GM21423 (cell line): ENCODE measurements around the gene MYO3B.
"Not testable (repeated sequence)": the region's sequence is repeated elsewhere in the genome, so short reads cannot be mapped to it uniquely, and the experiment has no call there.

Experiments
- ATAC-seq: cut with Tn5 transposase; IDR thresholded peaks from one replicate; pipeline ENCODE4 v1.9.1; 2021; ENCODE audit warnings: mild to moderate bottlenecking, moderate library complexity; ENCODE audit not compliant: unreplicated experiment

MYO3B gene

GRCh38 chr2:170587922-170588321 lies 410.0 kb downstream of the MYO3B start:
- no peak for ATAC-seq

- ATAC-seq = no peak
Observed at GRCh38 chr2:170588729-170589128, 410.8 kb downstream of the MYO3B start.

DNA sequence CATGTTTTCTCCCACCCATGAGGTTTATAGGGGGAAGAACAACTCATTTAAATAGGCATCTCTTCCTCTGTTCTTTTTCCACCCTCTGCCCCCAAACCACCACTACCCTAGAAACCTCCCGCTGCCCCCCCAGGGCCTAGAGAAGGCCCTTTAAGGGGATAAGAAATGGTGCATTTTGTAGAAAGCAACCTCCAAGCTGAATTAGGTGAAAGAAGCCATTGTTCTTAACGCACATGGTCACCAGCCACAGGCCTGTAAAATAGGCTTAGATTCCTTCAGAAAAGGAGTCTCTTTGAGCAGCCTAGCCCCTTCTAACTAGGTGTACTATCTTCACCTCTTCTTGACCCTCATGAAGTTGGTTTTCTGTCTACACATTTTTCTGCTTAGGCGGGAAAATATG lies 418.6 kb downstream of the MYO3B start:
- ATAC-seq = no peak

DNA sequence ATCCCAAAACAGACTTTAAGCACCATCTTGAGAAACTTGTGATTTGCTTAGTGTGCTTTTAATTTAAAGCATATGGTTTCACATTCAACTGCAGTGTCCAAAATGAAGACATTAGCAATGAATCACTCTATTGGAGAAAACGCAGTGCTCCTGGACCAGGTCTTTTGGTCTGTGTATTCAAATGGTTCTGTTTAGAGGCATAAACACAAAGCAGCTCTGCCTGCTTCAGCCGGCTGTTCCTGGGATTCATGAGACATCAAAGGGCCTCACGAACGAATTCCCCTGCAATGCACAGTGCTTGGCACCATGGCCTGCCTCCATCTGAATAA lies 420.1 kb downstream of the MYO3B start:
- ATAC-seq = no peak

GRCh38 chr2:170601489-170601888 lies 423.5 kb downstream of the MYO3B start:
- ATAC-seq = no peak

DNA sequence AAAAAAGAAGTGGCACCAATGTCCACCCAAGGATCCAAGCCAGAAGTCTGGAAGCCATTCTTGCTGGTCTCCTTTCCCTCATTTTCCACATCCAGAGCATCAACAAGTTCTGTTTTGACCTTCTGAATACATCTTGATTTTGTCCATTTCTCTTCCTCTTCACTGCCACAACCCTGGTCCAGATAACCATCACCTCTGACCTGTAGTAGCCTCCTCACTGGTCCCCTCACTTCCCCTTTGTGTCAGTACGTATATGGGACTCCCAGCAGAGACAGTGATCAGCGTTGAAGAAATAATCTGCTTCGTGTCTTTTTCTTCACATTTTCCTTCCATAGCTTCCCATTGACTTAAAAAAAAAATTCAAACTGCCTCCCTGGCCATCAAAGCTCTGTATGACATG lies 427.9 kb downstream of the MYO3B start:
- ATAC-seq = no peak

DNA sequence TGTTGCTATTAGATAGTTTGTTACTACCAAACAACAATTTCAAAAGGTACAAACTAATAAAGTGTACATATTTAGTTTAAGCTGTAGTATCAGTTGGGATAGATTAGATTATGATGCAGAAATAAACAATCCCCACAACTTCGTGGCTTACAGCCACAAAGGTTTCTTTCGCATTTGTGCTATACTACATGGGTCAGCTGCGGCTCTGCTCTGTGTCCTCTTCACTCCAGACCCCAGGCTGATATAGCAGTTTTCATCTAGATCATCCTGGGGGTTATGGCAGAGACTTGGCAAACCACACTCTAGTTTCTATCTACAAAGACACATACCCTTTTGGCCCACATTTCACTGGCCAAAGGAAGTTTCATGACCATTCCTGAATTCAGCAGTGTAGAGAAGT lies 429.2 kb downstream of the MYO3B start:
- ATAC-seq = no peak

GRCh38 chr2:170610615-170611014 lies 432.7 kb downstream of the MYO3B start:
- no peak for ATAC-seq

DNA sequence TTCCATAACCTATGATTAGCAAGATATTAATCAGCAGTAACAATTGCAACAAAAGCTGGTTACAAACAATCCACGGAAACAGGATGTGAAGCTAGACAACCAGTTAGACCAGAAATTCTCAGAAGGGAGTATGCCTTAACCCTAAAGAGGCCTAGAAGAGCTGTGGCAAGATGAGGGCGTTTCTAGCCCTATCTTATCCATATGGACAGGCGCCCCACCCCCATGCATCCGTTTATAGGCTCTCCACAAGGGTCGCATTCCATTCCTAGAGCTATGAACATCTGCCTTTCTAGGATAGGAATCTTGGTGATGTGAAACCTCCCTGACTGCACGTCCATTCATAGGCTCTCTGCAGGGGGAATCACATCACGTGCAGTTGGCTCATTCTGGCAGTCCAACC lies 441.0 kb downstream of the MYO3B start:
- ATAC-seq = not testable (repeated sequence)

DNA sequence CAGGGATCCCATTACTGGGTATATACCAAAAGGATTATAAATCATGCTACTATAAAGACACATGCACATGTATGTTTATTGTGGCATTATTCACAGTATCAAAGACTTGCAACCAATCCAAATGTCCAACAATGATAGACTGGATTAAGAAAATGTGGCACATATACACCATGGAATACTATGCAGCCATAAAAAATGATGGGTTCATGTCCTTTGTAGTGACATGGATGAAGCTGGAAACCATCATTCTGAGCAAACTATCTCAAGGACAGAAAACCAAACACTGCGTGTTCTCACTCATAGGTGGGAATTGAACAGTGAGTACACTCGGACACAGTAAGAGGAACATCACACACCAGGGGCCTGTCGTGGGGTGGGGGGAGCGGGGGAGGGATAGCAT lies 457.1 kb downstream of the MYO3B start:
- ATAC-seq = not testable (repeated sequence)

DNA sequence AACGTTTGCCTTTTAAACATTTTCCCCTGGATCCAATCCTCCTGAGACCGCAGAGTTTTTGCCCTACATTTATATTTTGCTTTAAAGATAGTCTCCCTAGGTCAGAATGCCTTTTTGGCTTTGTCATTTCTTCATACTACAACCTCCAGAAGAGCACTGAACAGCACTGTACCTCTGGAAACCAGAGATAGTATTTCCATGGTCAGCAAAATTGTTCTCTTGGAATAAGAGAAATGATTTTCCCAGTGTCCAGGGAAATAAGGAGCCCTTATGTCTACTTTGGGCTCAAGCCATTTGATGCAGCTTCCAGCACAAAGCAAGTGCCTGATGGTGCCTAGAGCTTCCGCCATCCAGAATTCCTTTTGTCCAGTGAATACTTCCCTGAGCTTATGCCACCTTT lies 461.7 kb downstream of the MYO3B start:
- no peak for ATAC-seq

DNA sequence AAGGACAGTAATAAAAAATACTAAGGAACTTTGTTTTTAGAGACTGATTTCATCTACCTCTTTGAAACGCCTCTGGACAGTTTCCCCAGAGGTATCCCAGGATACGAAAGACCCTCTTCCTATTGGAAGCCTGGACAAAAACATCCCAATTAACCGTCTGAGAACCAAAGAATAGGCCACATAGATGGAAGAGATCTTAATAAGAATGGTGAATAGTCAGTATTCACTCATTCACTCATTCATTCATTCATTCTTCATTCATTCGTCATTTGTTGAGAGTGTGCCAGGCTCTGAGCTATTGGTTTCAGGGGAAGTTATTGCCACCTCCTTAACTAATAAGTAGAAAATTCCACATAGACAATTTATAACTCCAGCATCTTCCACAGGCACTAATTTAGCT lies 464.0 kb downstream of the MYO3B start:
- ATAC-seq = no peak

DNA sequence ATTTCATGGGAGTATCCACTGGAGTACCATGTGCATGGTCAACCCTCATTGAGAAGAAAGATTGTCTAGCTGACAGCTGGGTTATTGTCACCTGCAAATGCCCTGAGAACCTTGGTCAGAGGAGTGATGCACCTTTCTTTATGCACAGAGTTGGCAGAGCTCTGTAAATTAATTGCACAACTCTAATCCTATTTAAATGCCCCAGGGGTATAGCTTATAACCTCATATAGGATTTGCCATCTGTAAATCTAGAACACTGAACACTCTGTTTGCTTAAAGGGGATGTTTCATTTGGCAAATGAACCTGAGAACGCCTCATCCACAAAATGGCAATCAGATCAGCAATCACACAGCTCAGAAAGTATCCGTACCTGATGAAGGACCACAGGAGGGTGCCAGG lies 465.4 kb downstream of the MYO3B start:
- no peak for ATAC-seq

GRCh38 chr2:170647741-170648436 lies 469.9 kb downstream of the MYO3B start:
- ATAC-seq = no peak

GRCh38 chr2:170651624-170652325 lies 473.8 kb downstream of the MYO3B start:
- ATAC-seq = no peak

DNA sequence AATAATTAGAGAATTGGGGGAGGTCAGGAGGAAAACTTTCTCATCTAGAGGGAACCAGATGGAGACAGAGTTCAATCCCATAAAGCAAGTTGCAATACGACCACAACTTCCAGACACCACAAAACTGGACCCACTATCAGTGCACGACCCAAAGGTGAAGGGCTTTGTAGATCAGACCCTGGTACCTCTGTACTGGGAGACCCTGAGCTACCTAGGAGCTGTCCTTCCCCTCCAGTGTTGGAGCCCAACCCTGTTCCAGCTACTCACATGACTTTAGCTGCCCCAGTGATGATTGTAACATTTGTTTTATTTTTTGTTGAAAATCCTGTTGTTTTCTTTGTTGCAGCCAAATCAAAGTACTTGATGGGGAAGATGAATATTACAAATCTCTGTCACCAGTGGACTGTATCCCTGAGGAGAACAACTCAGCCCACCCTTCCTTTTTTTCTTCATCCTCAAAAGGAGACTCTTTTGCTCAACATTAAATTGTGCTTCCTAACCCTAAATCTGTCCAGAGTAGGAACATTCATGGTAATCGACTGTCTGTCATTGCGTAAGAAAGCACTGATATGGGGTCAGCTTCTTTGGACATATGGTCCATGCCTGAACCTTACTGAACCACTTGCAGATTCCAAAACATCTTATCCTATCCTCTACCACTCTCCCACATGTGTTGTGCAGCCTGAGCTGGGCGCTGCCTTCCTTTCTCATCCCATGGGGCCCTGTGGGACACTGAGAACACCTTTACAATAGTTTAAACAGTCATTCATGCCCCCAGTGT lies 474.9 kb downstream of the MYO3B start:
- ATAC-seq = no peak

DNA sequence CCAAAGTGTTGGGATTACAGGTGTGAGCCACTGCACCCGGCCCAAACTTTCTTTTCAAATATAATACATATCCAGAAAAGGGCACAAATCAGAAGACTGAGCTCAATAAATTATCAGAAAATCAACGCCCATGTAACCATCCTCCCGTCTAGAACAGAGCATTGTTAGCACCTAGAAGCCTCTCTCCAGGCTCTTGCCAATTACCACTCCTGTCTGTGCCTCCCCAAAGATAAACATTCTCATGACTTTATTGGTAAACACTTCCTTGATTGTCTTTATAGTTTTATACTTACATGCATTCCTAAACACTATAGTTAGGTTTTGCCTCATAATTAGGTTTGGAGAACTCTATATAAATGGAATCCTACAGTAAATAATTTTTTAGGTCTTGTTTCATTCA lies 478.7 kb downstream of the MYO3B start:
- no peak for ATAC-seq

- no peak for ATAC-seq
Observed at GRCh38 chr2:170660409-170660808, 482.5 kb downstream of the MYO3B start.

- no peak for ATAC-seq
Observed at GRCh38 chr2:170665743-170666142, 487.8 kb downstream of the MYO3B start.

DNA sequence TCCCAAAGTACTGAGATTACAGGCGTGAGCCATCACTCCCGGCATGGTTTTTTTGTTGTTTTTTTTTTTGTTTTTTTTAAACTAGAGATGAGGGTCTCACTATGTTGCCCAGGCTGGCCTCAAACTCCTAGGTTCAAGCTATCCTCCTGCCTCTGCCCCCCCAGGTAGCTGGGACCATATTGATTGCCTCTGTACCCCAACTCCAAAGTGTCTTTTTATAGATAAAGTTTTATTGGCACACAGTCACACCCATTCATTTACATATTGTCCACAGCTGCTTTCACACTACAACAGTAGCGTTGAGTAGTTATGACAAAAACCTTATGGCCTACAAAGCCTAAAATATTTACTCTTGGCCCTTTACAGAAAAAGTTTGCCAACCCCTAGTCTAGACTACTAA lies 492.0 kb downstream of the MYO3B start:
- ATAC-seq = no peak

DNA sequence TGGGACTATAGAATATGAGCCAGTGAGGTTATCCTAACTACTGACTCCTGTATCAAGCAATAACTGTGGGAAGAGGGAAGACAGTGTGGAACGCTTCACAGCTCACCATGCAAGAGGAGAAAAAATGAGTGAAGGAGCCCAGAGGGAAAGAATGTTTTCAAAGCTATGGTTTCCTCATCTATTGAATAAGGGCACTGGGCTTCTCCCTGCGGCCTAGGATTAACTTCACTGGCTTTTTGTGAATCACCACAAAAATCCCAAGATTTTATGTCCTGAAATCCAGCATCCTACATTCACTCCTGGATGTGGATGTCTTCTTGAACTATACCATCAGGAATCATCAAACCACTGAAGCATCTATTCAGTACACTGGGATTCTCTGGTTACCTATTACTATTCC lies 492.7 kb downstream of the MYO3B start:
- no peak for ATAC-seq

DNA sequence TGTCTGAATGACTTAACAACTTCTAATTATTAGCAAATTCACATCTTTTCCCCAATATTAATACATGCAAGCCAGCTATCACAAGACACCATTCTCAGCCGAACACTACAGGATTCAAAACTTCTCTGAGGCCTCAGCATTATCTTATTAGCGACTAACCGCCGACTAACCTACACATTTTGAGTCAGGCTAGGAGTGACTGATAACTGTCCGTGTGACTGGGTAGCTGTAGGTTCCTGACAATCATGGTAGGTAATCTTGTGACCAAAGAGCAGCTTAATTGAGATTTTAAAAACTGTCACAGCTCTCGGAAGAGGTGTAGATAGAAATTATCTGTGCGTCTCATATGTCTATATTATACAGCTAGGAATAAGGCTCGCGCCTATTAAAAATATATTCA lies 493.1 kb downstream of the MYO3B start:
- ATAC-seq = no peak
